HG03139 (cell line): ENCODE measurements around the gene FYN.
"Not testable (repeated sequence)": the region's sequence is repeated elsewhere in the genome, so short reads cannot be mapped to it uniquely, and the experiment has no call there.

Source experiments
- ATAC-seq: cut with Tn5 transposase; IDR thresholded peaks from one replicate; pipeline ENCODE4 v1.9.1; 2021; ENCODE audit not compliant: unreplicated experiment

FYN gene

DNA sequence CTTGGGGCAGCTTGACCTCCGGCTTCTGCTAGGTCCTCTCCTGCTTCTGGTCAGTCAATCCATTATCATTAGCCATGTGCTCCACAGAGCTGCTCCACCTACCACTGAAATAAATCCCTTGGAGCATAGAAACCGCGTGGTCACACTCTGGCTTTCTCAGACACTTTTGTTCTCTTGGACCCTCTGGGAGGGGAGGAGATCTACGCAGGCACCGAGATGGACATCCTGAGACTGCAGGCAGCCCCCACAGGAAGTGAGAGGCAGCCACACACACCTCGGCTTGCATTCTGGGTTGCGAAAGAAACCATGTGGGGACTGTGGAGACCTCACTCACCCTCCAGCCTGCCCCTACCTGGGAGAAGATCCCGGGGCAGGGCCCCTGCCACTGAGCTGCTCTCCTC lies 79.5 kb downstream of the FYN start:
- no peak for ATAC-seq

DNA sequence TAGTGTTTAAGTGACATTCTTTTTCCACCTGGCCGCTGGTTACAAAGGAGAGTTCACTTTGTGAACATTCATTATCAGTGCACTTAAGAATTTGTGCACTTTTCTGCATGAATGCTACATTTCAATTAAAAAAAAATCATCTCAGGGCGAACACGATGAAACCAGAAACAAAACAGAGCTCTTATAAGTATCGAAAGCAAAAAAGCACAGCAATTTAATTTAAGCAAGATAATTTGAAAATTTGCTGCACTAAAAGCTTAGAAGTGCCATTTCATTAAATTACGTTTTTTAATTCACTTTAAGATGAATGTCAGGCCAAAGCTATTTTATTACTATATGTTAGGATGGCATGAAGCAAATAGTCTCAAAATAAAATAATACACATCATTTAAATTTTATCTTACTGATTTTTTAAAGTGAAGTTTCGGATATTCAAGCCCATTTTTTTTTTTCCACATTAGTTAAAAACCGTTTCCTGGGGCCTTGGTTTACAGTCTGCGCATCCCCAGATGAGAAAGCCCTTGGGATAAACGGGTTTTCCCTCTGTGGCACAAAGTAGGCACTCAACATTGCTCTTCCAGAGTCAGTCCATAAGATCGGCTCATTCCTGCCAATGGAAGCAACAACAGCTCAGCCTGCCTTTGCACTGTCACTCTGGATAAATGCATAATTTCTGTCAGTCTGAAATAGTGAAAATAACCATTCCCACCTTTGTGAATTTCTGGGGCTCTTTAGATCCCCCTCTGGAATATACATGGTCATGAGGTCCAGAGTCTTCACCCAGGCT lies 80.1 kb downstream of the FYN start:
- ATAC-seq: no peak

DNA sequence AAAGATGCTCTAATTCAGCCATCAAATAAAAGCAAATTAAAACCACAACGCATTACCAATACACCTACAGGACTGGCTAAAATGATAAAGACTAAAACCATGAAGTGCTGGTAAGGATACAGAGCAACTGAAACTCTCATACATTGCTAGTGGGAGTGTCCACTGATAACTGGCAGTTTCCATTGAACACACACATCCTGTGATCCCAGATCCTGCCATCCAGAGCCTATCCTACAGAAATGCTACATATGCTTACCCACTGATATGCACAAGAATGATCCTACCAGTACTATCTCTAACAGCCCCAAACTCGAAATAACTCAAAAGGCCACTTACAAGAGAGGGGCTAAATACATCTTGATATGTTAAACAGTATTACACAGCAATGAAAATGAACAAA lies 81.0 kb downstream of the FYN start:
- no peak for ATAC-seq

DNA sequence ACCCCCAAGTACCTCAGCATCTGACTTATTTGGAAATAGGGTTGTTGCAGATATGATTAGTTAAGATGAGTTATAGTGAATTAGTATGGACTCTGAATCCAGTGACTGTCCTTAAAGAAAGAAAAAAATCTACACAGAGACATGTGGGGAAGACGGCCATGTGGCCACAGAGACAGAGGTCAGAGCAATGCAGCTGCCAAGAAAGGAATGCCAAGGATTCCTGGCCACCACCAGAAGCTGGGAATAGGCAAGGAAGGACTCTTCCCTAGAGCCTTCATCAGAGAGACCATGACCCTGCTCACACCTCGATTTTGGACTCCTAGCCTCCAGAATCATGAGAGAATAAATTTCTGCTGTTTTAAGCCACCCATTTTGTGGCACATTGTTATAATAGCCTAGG lies 81.8 kb downstream of the FYN start:
- ATAC-seq: no peak

DNA sequence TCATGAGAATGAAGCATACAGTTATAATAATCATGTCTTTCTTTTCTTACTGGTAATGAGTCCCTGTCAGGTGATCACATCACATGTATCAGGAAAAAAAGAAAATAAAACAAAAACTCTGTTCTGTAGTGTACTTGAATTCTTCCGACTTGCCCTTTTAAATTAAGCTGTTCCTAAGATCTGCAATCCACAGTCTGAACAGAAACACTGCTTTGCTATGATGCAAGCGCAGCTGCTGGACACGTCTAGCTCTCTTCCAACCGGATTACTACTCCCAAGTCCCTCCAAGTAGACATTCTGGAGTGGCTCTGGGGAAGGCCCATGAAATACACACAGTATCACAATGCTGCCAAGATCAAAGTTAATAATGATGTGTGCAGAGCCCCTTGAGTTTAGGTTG lies 83.7 kb downstream of the FYN start:
- ATAC-seq: no peak

DNA sequence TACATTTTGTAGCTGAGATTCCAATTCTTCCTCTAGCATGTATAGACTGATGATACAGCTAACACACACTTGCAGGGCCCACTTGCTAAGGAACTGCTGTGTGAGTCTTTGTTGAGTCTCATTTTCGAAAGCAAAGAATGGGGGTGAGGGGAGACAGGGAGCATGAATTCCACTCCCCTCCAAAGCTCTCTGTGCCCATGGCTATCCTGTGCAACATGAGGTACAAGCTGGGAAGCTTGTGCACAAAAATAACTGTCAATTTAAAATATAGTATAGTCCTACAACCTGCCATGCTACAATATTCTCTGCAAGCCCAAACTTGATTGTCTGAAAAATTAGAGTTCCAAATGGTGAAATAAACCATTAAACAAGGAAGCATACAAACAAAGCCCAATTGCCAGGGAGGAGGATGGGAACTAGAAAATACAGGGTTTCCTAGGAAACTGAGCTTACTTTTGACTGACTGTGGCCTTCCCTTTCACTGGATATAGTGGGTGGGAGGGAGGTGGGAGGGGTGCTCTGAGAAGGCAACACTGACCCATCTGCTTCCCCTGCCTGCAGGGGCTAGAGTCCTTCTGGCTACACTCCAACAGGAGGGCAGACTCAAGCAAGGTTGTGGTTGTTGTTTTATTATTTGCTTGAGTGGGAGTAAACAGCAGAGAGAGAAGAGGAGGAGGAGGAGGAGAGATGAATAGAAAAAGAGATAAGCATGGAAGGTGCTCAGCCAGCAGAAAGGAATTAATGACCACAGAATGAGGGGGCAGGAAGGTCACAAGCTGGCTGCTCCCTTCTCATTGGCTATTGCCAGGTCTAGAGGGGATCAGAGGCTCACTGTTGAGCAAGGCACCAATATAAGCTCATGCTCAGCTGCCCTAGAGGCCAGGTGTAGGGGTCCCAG lies 84.6 kb downstream of the FYN start:
- no peak for ATAC-seq

DNA sequence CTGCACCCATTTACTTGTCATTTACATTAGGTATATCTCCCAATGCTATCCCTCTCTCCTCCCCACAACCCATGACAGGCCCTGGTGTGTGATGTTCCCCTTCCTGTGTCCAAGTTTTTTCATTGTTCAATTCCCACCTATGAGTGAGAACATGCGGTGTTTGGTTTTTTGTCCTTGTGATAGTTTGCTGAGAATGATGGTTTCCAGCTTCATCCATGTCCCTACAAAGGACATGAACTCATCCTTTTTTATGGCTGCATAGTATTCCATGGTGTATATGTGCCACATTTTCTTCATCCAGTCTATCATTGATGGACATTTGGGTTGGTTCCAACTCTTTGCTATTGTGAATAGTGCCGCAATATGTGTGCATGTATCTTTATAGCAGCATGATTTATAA lies 87.1 kb downstream of the FYN start:
- not testable (repeated sequence) for ATAC-seq

DNA sequence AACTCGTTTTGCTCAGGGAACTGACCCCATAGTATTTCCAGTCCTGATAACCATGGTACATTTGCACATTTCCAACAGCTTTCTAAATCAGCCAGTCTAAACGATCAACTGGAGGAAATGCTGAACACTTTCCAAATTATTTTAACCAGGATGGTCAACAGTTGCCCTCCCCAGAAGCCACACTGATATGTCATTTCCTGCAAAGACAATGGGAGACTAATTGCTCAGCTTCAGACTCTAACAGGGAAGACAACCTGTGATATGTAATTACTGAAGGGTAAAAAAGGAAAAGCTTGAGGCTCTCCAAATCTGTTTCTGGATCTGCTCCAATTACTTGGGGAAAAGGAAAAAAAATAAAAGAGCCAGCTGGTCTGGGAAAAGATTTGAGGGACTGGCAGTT lies 88.8 kb downstream of the FYN start:
- ATAC-seq: no peak

DNA sequence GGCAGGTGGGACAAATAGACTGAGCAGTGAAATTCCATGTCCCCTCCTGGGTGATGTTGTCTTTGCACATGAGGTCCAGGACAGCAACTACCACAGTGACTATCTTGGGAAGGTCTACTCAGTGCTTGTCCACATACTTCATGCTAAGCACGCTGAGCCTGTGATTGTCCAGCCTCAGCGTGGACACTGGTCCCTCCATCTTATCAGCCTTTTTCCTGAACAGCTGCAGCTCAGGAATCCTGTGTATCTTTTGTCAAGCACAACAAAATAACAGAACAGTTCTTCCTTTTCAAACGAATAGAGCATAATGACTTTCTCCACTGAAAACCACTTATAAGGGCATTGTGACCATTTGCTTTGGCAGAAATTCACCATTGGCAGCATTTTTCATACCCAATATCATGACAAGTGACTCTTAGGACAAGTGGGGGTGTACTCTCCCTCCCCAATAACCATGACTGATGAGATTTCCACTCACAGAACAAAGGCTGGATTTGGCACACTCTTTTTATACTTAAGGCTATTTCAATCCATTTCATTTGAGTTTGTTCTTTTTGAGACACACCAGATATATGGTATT lies 90.3 kb downstream of the FYN start:
- no peak for ATAC-seq

DNA sequence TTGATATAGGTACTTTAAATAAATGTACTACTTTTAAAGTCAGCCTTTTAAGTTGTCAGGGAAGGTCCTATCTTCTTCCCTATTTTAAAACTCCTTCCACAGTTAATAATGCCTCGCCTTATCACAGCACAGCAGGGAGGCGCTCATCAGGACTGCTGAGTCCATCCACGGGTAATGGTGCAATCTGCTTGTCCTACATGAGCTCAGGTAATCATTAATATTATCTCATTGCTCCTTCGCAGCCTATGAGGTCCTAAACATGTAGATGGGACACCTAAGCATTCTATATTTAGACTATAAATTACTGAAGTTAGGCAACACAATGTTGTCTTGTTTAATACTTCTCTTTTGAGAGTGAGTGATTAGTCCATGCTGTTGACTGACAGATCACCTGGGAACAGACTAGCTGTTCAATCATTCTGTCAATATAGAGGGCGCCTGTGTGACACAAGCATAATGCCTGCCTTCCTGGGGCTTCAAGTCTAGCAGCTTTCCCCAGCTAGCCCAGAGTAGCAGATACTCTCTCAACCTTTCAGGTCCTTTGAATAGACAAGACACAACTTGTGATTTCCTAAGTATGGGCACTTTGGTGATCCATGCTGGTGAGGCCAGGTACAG lies 91.0 kb downstream of the FYN start:
- no peak for ATAC-seq

DNA sequence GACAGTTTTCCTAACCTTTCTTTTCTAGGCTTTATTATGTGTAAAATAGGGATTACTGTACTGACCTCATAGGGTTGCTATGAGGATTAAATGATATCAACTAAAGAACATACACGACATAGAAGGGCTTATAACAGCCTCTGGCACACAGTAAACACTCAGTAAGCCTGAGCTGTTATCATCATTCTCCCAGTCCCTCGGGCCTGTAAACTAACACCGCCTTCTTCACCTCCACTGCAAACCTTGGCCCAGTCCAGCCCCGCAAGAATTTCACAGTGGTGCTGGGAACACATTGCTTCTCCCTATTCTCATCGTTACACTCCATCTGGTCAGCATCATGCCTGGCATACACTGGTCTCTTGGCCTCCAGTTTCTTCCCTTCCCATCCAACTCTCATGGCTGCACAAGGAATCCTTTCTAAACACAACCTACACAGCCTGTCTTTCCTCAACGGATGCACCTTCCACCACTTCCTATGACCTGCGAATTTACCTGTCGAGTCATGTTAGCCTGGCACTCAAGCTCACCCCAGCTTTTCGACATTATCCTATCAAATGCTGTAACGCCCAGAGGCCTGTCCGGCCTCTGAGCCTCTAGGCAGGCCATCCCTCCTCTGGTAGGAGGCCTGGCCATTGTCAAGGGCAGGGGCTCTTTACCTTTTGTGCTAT lies 92.1 kb downstream of the FYN start:
- no peak for ATAC-seq

DNA sequence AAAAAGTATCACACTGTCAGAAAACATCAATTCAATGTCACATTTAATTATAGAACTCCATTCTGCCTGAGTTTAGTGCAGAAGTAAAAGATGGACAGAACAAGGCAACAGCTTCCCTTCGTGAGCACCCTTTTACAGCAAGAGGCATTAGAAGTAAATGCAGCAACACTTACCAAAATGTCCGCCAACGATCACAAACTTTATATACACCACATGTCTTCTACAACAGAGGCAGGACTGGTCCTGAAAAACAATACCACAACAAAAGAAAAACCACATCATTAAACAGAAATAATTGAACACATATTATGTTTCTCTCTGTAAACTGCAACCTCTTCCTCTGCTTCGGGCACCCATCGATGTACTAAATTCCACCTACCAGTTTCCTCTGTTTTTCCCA lies 92.9 kb downstream of the FYN start:
- no peak for ATAC-seq

DNA sequence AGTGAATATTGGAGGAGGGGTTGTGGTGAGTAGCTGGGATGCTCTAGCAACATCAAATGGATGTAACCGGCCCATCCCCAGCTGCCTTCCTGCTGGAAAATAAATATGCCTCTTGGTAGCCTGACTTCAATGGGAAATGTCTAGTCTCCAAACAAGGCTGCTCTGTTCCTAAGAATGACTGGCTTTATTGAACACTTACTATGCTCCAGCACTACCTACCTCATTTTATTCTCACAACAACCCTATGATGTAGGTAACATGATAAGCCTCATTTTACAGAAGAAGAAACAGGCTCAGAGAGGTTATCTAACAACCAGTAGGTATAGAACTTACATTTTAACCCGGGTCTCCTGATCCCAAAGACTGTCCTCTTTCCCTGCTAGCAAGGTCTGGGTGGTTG lies 93.6 kb downstream of the FYN start:
- ATAC-seq: no peak

DNA sequence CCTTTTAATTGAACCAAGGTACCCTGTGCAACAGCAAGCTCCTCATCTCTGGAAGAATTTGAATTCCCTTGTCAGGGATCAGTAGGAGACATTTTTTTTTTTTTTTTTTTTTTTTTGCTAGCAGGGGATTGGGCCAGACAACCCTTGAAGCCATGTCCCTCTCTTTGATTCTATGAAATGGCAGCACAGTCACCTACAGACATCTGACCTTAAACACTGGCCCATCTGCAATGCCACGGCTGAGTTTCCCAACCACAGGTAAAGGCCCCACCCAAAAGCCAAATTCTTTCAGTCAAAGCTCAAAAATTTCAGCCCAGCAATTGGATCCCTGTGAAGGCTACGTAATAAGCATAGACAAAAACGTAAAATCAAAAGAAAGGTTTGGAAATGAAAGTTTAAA lies 94.2 kb downstream of the FYN start:
- ATAC-seq: no peak

DNA sequence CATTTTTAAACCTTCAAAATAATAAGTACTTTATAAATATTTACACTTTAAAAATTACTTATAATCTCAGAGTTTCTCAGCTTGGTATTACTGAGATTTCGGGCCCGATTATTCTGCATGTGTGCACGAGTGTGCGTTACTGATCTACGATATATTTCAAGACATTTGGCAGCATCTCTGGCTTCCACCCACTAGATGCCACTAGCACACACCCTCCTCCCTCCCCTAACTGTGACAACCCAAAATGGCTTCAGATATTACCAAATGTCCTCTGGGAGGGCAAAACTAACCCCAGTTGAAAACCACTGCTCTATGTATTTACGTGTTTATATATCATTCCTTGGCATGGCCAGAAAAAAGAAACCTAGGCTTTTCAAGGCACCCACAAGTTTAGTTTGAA lies 95.9 kb downstream of the FYN start:
- no peak for ATAC-seq

DNA sequence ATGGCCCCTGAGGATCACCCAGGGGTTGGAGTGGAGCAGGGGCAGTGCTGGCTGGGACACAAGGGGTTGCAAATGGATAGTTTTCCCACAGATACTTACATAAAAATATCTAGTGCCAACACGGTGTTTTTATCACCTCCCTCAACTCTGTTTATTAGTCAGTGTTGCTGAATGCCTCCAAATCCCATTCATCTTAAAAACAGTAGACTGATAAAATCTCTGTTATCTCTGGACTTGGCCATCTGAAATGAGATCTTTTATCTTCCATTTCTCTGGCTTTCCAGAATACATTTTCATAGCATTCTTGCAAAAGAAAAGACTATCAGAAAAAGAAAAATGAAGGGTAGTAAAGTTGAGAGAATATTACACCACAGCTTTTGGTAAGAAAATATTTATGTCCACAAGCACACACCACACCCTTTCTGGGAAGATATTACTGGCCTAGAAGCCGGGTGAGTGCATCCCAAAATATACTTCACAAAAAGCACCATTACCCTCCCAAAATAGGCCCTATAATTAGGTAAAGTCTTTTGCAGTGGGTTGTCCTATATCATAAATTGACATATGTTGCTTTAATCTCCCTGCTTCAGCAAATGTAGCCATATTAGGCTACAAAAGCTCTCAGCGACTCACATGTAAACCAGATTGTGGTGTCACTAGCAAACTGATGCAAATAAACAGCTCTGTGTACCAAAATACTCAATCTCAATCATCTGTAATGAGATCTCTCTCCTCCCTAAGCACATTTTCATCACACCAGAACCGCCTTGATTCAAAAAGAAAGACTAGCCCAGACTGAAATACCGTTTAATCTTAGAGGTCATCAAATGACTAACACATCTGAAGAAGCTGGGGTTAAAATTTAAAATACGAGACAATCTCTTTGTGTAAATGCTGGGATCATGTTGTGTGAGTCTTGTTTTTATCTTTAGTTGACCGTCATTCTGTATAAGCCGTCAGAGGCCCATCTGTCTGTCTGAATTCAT lies 96.7 kb downstream of the FYN start:
- ATAC-seq: no peak

DNA sequence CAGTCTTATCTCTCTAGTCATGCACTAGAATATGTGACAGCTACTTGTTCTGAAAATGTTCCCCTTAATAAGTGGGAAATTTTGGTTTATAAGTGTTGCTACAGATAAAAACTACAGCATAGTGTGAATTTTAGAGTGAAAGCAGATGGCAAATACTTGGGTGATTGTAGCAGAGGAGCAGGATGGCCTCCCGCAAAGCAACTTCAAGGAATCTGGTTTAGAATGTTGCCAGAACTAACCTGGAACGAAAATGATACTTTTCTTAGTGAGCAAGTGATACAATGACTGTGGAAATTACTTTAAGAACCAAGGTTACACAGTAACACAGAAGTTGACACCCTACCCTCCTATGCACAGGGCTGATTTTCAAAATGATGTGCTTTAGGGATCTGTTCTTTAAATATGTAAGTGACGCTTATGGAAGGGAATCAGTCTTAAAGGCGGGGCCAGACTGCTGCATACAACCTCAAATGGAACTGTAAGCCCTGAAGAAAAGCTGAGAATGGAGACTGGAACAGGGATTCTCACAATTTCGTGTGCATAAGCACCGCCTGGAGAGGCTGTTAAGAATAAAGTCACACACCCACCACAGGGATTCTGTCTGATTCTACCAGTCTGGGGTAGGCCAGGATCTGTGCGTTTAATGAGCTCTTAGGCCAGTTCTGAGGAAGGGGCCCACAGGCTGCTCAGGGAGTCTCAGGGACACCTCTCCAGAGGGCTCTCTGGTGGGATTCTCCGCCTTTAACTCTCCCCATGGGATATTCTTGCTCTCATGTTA lies 97.9 kb downstream of the FYN start:
- no peak for ATAC-seq

DNA sequence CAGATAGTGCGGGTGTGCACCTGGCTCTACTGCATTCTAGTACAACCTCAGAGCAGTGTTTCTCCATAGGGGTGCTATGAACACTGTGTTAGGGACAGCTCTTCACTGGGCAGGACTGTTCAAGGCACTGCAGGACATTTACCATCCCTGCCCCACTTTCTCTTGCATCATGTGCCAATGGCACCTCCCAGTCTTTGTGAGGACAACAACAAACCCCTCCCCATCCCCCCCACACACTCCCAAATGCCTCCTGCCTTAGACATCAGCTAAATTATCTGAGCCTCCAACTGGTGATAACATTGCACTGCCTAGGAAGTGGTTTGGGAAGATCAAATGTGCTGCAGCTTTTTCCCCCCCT lies 98.9 kb downstream of the FYN start:
- no peak for ATAC-seq
